ENCODE results near the gene SGO2. TPM values are rescaled to one million over a fixed set of nuclear protein-coding genes. Genes with fewer than 3 reads are reported as not detected.

Gene SGO2
- total and polyA plus RNA-seq, 10 of the 15 experiments (the other 5 are each of a cell fraction or from before 2014, with no cell fraction given), result 15.8 to 55.2 (median 24.3) TPM

DNA sequence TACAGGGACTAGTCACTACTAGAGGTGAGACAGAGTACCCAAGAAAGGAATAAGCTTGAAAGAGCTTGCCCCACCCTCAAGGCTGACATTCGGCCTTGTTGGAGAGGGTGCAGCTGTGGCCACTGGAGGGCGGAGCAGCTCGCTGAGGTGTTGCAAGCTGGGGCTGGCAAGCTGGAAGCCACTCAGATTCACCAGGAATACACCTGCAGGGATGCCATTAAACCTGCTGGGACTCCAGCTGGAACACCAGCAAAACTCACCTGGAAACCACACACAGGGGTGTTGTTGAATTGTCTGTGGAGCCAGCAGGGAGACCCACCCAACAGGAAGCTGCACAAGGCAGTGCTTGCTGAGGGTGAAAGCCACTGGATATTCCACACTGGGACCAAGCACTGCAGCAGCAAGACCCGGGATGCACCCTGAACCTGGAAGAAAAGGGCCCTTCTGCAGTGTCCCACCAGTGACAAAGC is 42.2 kb upstream of the SGO2 start:
- no peak overlapping the region for H3K27ac ChIP-seq (ENCODE audit: control insufficient read depth, insufficient read depth)
- no peak for TF ChIP-seq MYB (IDR thresholded peaks at IDR 0.05; ENCODE audit: borderline replicate concordance, low read depth, low read length)
- 0 out of 2 replicates have a peak, but pooled peaks have one; percentile 44 for TF ChIP-seq YY1 (IDR thresholded peaks at IDR 0.05; ENCODE audit: low read depth, low read length)
- TF ChIP-seq, protein P1, sequence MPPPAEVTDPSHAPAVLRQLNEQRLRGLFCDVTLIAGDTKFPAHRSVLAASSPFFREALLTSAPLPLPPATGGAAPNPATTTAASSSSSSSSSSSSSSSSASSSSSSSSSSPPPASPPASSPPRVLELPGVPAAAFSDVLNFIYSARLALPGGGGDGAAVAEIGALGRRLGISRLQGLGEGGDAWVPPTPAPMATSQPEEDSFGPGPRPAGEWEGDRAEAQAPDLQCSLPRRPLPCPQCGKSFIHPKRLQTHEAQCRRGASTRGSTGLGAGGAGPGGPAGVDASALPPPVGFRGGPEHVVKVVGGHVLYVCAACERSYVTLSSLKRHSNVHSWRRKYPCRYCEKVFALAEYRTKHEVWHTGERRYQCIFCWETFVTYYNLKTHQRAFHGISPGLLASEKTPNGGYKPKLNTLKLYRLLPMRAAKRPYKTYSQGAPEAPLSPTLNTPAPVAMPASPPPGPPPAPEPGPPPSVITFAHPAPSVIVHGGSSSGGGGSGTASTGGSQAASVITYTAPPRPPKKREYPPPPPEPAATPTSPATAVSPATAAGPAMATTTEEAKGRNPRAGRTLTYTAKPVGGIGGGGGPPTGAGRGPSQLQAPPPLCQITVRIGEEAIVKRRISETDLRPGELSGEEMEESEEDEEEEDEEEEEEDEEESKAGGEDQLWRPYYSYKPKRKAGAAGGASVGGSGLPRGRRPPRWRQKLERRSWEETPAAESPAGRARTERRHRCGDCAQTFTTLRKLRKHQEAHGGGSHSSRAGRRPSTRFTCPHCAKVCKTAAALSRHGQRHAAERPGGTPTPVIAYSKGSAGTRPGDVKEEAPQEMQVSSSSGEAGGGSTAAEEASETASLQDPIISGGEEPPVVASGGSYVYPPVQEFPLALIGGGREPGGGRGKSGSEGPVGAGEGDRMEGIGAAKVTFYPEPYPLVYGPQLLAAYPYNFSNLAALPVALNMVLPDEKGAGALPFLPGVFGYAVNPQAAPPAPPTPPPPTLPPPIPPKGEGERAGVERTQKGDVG (CRISPR knock-in tag; IDR thresholded peaks at IDR 0.05), result no peak
- no peak for TF ChIP-seq YBX1 (IDR thresholded peaks at IDR 0.05)
- no peak for TF ChIP-seq ETV6 (conservative IDR thresholded peaks at IDR 0.05 in 1 of 2, IDR thresholded peaks at IDR 0.05 in 1 of 2; ENCODE audit: borderline replicate concordance in 1 of 2, low read depth in 1 of 2)
- no peak for TF ChIP-seq CBX3 (IDR thresholded peaks at IDR 0.05; ENCODE audit: borderline replicate concordance, low read depth)
- TF ChIP-seq RAD51 (IDR thresholded peaks at IDR 0.05), result no peak
- TF ChIP-seq SP1 (IDR thresholded peaks at IDR 0.05; ENCODE audit: low read depth, low read length), result no peak
- TF ChIP-seq ZZZ3 (IDR thresholded peaks at IDR 0.05; ENCODE audit: control insufficient read depth, insufficient read length, low read depth), result no peak
- no peak for TF ChIP-seq NFXL1 (IDR thresholded peaks at IDR 0.05; ENCODE audit: borderline replicate concordance)
- no peak for TF ChIP-seq ZNF384 (IDR thresholded peaks at IDR 0.05; ENCODE audit: borderline replicate concordance, low read depth, low read length)
- TF ChIP-seq IKZF1 (conservative IDR thresholded peaks at IDR 0.05), result peak; percentile 29; the same call in 1 of the 2 replicates
- TF ChIP-seq, protein P2, sequence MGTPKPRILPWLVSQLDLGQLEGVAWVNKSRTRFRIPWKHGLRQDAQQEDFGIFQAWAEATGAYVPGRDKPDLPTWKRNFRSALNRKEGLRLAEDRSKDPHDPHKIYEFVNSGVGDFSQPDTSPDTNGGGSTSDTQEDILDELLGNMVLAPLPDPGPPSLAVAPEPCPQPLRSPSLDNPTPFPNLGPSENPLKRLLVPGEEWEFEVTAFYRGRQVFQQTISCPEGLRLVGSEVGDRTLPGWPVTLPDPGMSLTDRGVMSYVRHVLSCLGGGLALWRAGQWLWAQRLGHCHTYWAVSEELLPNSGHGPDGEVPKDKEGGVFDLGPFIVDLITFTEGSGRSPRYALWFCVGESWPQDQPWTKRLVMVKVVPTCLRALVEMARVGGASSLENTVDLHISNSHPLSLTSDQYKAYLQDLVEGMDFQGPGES (IDR thresholded peaks at IDR 0.05), result no peak
- no peak for TF ChIP-seq POLR2A (IDR thresholded peaks at IDR 0.05; ENCODE audit: low read depth, low read length)
- TF ChIP-seq, protein P3, sequence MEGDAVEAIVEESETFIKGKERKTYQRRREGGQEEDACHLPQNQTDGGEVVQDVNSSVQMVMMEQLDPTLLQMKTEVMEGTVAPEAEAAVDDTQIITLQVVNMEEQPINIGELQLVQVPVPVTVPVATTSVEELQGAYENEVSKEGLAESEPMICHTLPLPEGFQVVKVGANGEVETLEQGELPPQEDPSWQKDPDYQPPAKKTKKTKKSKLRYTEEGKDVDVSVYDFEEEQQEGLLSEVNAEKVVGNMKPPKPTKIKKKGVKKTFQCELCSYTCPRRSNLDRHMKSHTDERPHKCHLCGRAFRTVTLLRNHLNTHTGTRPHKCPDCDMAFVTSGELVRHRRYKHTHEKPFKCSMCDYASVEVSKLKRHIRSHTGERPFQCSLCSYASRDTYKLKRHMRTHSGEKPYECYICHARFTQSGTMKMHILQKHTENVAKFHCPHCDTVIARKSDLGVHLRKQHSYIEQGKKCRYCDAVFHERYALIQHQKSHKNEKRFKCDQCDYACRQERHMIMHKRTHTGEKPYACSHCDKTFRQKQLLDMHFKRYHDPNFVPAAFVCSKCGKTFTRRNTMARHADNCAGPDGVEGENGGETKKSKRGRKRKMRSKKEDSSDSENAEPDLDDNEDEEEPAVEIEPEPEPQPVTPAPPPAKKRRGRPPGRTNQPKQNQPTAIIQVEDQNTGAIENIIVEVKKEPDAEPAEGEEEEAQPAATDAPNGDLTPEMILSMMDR (IDR thresholded peaks at IDR 0.05 in 2 of 3, conservative IDR thresholded peaks at IDR 0.05 in 1 of 3; ENCODE audit: control insufficient read depth in 2 of 3, extremely low read depth in 1 of 3, insufficient read depth in 1 of 3, low read depth in 3 of 3, low read length in 3 of 3), result peak; percentile 69 to 80 (median 78)

More for the DNA sequence above, 42.2 kb upstream of the SGO2 start:
- FAIRE-seq (no peak), ATAC-seq (peak; percentile 86), DNase-seq (ENCODE audit: low read depth, low spot score) (no peak)
- Histone ChIP-seq H3K9ac (ENCODE audit: control insufficient read depth, insufficient read depth, low read length) (no peak overlapping the region), H3K36me3 (ENCODE audit: control insufficient read depth in 2 of 2, insufficient read depth in 2 of 2, low read length in 1 of 2) (peaks cover 0 to 4% of the 10 kb centered on the region in 2 experiments; a peak in 1 of 4 replicates), H4K20me1 (ENCODE audit: control insufficient read depth, insufficient read depth) (no peaks in the 10 kb centered on the region), H3K79me2 (ENCODE audit: control insufficient read depth, insufficient read depth, low read length) (no peaks in the 10 kb centered on the region), H3K27me3 (replicated peaks in 1 of 2; ENCODE audit: control insufficient read depth in 2 of 2, insufficient read depth in 2 of 2, low read length in 1 of 2) (no peaks in the 10 kb centered on the region), H3K4me3 (no peak overlapping the region), H2AFZ (ENCODE audit: control insufficient read depth, low read depth, low read length) (no peak overlapping the region; the same call in 1 of the 2 replicates), H3K4me1 (ENCODE audit: control insufficient read depth, insufficient read depth, low read length) (no peaks in the 10 kb centered on the region), H3K9me3 (replicated peaks; ENCODE audit: control insufficient read depth, insufficient read depth, low read length) (no peaks in the 10 kb centered on the region), H3K4me2 (ENCODE audit: control insufficient read depth, insufficient read depth) (no peak overlapping the region)
- no TSS peak for BruUV-seq (replicated peaks)
- in situ Hi-C loops (cut with MboI), result loop anchor here (10.0 kb wide), 1 partner anchor 221 kb away; no protein-coding TSS in a partner anchor
- POLR2A ChIA-PET, result interaction anchor here (0.6 to 2.2 kb wide), 4 partner anchors 11 to 222 kb away, joined by 3 to 7 read pairs (median 4); partner anchors contain the start of gene KCTD18
- CTCF ChIA-PET, result interaction anchor here (0.7 to 10.3 kb wide), 56 partner anchors 8 to 779 kb away, joined by 3 to 147 read pairs (median 4); partner anchors contain the start of genes CASP10, KCTD18 and SGO2
- RAD21 ChIA-PET (ENCODE audit: unreplicated experiment), result interaction anchor here (0.5 to 5.2 kb wide), 33 partner anchors 10 to 770 kb away, joined by 3 to 91 read pairs (median 4); partner anchors contain the start of genes KCTD18 and SGO2
- intact Hi-C loops (cut with micrococcal nuclease; ENCODE audit: unreplicated experiment), result loop anchor here (2.0 kb wide), 2 partner anchors 27 to 217 kb away; partner anchors contain the start of gene KCTD18
- SMC1A ChIA-PET (ENCODE audit: uncharacterized antibody, unreplicated experiment), result interaction anchor here (0.7 to 6.9 kb wide), 39 partner anchors 10 to 699 kb away, joined by 3 to 89 read pairs (median 4); partner anchors contain the start of genes CASP10, KCTD18 and SGO2
- 1% methylated on average over 4 of the region's 4 CpGs for WGBS (ENCODE audit: insufficient coverage, insufficient replicate concordance, low lambda C conversion rate, missing lambda C conversion rate)

Data from GM12878 (cell line).